Lung (tissue), 12 donors: Measurements from ENCODE around the gene OR6S1. TPM values are rescaled to one million over a fixed set of nuclear protein-coding genes. Genes with fewer than 3 reads are reported as not detected.
"Not testable (repeated sequence)": the region's sequence is repeated elsewhere in the genome, so short reads cannot be mapped to it uniquely, and the experiment has no call there.

Source experiments
- ATAC-seq: fragments of 200-7000 bp; cut with Tn5 transposase; one replicate; pipeline ENCODE4 v1.9.1; 2020; ENCODE audit warnings: moderate number of reproducible peaks; ENCODE audit not compliant: insufficient read depth, low FRiP score
- DNase-seq, 3 donors: peaks; one replicate each; pipeline ENCODE4 v3.0.0-alpha.2; 2013 to 2017
- H3K27ac ChIP-seq, 2 donors: one replicate each; pipeline ENCODE4 v1.5.1; 2013; ENCODE audit warnings: mild to moderate bottlenecking in 2 of 2, moderate library complexity in 2 of 2, control low read depth in 1 of 2, inconsistent platforms in 1 of 2, low read depth in 1 of 2, low read length in 1 of 2
- H3K27me3 ChIP-seq, 3 donors: one replicate each; pipeline ENCODE4 v1.5.1; 2013; ENCODE audit warnings: low read length in 2 of 3; ENCODE audit not compliant: control insufficient read depth in 3 of 3, insufficient read depth in 3 of 3
- H3K36me3 ChIP-seq, 4 donors: one replicate each; pipeline ENCODE4 v1.5.1; 2013; ENCODE audit warnings: low read length in 4 of 4, mild to moderate bottlenecking in 1 of 4, moderate library complexity in 1 of 4; ENCODE audit not compliant: control insufficient read depth in 4 of 4, insufficient read depth in 4 of 4
- H3K4me1 ChIP-seq, 5 donors: one replicate each; pipeline ENCODE4 v1.5.1; 2013; ENCODE audit warnings: low read length in 5 of 5, mild to moderate bottlenecking in 2 of 5, moderate library complexity in 1 of 5; ENCODE audit not compliant: control insufficient read depth in 5 of 5, insufficient read depth in 5 of 5
- H3K4me3 ChIP-seq: one replicate; pipeline ENCODE4 v1.5.1; 2013; ENCODE audit warnings: mild to moderate bottlenecking, control low read depth, moderate library complexity
- H3K9ac ChIP-seq, 2 donors: one replicate each; pipeline ENCODE4 v1.5.1; 2013; ENCODE audit warnings: low read length in 2 of 2, control low read depth in 1 of 2; ENCODE audit not compliant: insufficient read depth in 1 of 2
- H3K9me3 ChIP-seq, 4 donors: one replicate each; pipeline ENCODE4 v1.5.1; 2013; ENCODE audit warnings: low read length in 3 of 4, mild to moderate bottlenecking in 1 of 4, moderate library complexity in 1 of 4; ENCODE audit not compliant: control insufficient read depth in 4 of 4, insufficient read depth in 3 of 4
- WGBS, 2 donors: extraction: QIAGEN DNeasy Blood & Tissue Kit; methylation state at CpG; one replicate each; pipeline ENCODE4 v1.1.7; 2013; 5-methylcytosine and 5-hydroxymethylcytosine counted together
- polyA plus RNA-seq, 2 donors: library from polyadenylated mRNA; stranded (reverse); fragments of 200-250 nt; gene quantifications; one replicate each; pipeline ENCODE4 v1.2.1, GENCODE V29; 2013
- total RNA-seq, 2 donors: library from RNA; depleted of rRNA in 1 of 2; stranded (reverse); fragments of >200 nt in 1 of 2; gene quantifications; one replicate each; pipeline ENCODE4 v1.2.1, GENCODE V29; 2014 to 2021
- TF ChIP-seq, protein P1 (sequence below): IDR thresholded peaks from 2 replicates; pipeline ENCODE4 v1.5.1; 2012; ENCODE audit warnings: mild to moderate bottlenecking; ENCODE audit errors: control extremely low read depth, extremely low read depth
- donor health status: control.
- donor health status: control.
- donor health status: Bipolar disorder and iron deficiency.
- donor health status: healthy.
- donor health status: DM: yes; HTN: yes; CAD: no.

Gene OR6S1
- total and polyA plus RNA-seq, 4 donors: not detected

DNA sequence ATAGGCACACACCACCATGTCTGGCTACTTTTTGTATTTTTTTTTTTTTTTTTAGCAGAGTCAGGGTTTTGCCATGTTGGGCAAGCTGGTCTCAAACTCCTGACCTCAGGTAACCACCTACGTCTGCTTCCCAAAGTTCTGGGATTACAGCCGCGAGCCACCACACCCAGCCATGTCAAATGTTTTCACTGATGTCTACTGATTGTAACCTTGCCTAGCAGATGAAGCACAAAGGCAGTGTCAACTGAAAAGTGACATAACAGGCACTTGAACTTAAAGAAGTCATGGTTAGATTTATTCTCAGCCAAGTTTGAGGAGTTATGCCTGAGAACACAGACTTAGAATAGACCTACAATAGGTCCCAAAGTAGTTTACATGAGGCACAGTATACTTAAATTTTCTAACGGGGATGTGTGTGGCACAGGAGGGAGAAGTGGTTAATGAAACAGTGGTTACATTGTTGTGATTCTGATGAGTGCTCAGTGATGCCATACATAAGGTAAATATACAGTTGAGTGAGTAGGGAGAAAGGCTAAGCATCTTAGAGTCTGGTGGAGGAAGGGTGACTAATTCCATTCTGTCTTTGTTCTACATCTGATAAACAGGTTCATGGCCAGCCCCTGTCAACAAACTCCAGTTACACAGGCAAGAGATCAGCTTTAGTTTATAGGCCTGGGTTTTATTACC lies 30.2 kb upstream of the OR6S1 start:
- no peaks in the 10 kb centered on the region for H3K9me3 ChIP-seq
- no peak for DNase-seq
- TF ChIP-seq, protein P1, sequence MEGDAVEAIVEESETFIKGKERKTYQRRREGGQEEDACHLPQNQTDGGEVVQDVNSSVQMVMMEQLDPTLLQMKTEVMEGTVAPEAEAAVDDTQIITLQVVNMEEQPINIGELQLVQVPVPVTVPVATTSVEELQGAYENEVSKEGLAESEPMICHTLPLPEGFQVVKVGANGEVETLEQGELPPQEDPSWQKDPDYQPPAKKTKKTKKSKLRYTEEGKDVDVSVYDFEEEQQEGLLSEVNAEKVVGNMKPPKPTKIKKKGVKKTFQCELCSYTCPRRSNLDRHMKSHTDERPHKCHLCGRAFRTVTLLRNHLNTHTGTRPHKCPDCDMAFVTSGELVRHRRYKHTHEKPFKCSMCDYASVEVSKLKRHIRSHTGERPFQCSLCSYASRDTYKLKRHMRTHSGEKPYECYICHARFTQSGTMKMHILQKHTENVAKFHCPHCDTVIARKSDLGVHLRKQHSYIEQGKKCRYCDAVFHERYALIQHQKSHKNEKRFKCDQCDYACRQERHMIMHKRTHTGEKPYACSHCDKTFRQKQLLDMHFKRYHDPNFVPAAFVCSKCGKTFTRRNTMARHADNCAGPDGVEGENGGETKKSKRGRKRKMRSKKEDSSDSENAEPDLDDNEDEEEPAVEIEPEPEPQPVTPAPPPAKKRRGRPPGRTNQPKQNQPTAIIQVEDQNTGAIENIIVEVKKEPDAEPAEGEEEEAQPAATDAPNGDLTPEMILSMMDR: no peak
- H3K27me3 ChIP-seq: peaks cover 0 to 7% (median 0%) of the 10 kb centered on the region in 3 donors
- H3K4me1 ChIP-seq: peaks cover 0 to 4% (median 0%) of the 10 kb centered on the region in 5 donors
- no peaks in the 10 kb centered on the region for H3K36me3 ChIP-seq
- WGBS, 2 donors: 81 to 82% methylated on average over 4 of the region's 4 CpGs
- ATAC-seq: no peak
- H3K9ac ChIP-seq: no peak overlapping the region
- no peak overlapping the region for H3K4me3 ChIP-seq
- H3K27ac ChIP-seq: no peak overlapping the region

DNA sequence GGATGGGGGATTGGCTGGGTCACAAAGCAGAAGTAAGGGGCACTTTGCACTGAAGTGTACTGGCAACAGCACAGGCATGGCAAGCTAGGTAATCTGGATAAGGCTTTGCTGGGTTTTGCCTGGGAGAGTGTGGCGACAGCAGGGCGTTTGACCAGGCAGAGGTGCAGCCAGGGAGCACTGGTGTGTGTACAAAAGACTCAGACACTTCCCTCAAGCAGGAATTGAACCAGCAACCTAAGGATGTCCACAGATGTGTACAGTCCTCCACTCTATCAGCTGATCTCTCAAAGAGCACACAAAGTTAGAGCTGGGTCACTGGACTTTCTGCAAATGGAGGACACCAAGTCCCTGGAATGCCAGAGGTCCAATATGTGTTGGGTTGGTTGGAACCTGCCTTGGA lies 27.5 kb upstream of the OR6S1 start:
- Histone ChIP-seq H3K27ac (no peak overlapping the region), H3K36me3 (no peaks in the 10 kb centered on the region), H3K9ac (no peak overlapping the region), H3K9me3 (no peaks in the 10 kb centered on the region), H3K27me3 (peaks cover 0 to 9% (median 5%) of the 10 kb centered on the region in 3 donors), H3K4me3 (no peak overlapping the region), H3K4me1 (peaks cover 0 to 4% (median 0%) of the 10 kb centered on the region in 5 donors)
- WGBS, 2 donors: 81 to 92% methylated on average over 2 of the region's 2 CpGs
- DNase-seq: no peak
- TF ChIP-seq, protein P1: no peak
- ATAC-seq: no peak

DNA sequence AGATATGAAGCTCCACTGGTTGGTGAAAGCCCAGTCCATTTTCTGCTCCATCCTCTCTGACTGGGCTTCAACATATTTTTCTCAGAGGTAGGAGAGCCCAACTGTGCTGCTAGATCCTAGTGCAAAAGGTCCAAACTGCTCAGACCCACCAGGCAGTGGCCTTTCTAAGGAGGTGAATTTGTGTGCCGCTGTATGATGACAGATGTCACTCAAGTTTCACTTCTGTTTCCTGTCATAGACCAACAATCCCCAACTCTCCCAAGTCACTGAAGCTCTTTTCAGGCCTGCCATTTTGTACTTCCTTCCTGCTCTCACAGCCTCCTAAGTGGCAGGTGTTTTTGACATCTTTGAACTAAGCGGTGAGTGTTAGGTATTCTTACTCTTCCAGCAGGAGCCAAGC lies 26.5 kb upstream of the OR6S1 start:
- no peak for DNase-seq
- no peaks in the 10 kb centered on the region for H3K36me3 ChIP-seq
- TF ChIP-seq, protein P1: no peak
- 33 to 56% methylated on average over 2 of the region's 2 CpGs for WGBS, 2 donors
- H3K9ac ChIP-seq: no peak overlapping the region
- H3K4me3 ChIP-seq: no peak overlapping the region
- H3K9me3 ChIP-seq: no peaks in the 10 kb centered on the region
- no peak for ATAC-seq
- peaks cover 0 to 19% (median 15%) of the 10 kb centered on the region in 3 donors for H3K27me3 ChIP-seq
- no peak overlapping the region for H3K27ac ChIP-seq
- H3K4me1 ChIP-seq: peaks cover 0 to 6% (median 0%) of the 10 kb centered on the region in 5 donors

DNA sequence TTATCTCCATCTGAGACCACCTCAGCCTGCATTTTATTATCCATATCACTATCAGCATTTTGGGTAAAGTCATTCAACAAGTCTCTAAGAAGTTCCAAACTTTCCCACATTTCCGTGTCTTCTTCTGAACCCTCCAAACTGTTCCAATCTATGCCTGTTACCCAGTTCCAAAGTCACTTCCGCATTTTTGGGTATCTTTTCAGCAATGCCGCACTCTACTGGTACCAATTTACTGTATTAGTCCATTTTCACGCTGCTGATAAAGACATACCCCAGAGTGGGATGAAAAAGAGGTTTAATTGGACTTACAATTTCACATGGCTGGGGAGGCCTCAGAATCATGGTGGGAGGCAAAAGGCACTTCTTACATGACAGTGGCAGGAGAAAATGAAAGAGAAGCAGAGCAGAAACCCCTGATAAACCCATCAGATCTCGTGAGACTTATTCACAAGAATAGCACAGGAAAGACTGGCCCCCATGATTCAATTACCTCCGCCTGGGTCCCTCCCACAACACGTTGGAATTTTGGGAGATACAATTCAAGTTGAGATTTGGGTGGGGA lies 25.0 kb upstream of the OR6S1 start:
- H3K27me3 ChIP-seq: peaks cover 0 to 32% (median 22%) of the 10 kb centered on the region in 3 donors
- 78 to 82% methylated on average over 7 of the region's 7 CpGs for WGBS, 2 donors
- not testable (repeated sequence) for H3K4me1 ChIP-seq, H3K9ac ChIP-seq, H3K4me3 ChIP-seq, DNase-seq, ATAC-seq, H3K9me3 ChIP-seq, H3K27ac ChIP-seq, H3K36me3 ChIP-seq
